Hematopoietic multipotent progenitor cell (in vitro differentiated cells): ENCODE results near the gene GLUL. TPM values are rescaled to one million over a fixed set of nuclear protein-coding genes. Genes with fewer than 3 reads are reported as not detected.
"Not testable (repeated sequence)": the region's sequence is repeated elsewhere in the genome, so short reads cannot be mapped to it uniquely, and the experiment has no call there.

ENCODE experiments used
- DNase-seq, 3 donors: peaks; one replicate each; pipeline ENCODE4 v3.0.0-alpha.2; 2011 to 2015; ENCODE audit warnings: low read depth in 2 of 3, low spot score in 2 of 3
- total RNA-seq: library from RNA; depleted of rRNA; stranded (reverse); fragments of >200 nt; gene quantifications from one replicate; pipeline ENCODE4 v1.2.3, GENCODE V29; 2012

The GLUL gene
- total RNA-seq, 1 donor = 759 TPM

GRCh38 chr1:182370532-182370931, 21.1 kb downstream of the GLUL start:
- no peak for DNase-seq

GRCh38 chr1:182368903-182369302, 22.7 kb downstream of the GLUL start:
- no peak for DNase-seq

- DNase-seq = no peak
These were observed 23.2 kb downstream of the GLUL start for GRCh38 chr1:182368358-182368757.

- no peak for DNase-seq
These were observed 23.7 kb downstream of the GLUL start for GRCh38 chr1:182367926-182368325.

- no peak for DNase-seq
These were observed 25.0 kb downstream of the GLUL start for GRCh38 chr1:182366596-182366995.

- DNase-seq = no peak
These were observed 31.9 kb downstream of the GLUL start for GRCh38 chr1:182359645-182360044.

- no peak for DNase-seq
These were observed 33.7 kb downstream of the GLUL start for GRCh38 chr1:182357913-182358312.

GRCh38 chr1:182357171-182357570, 34.4 kb downstream of the GLUL start:
- DNase-seq = no peak

GRCh38 chr1:182355723-182356098, 35.9 kb downstream of the GLUL start:
- DNase-seq = no peak

- no peak for DNase-seq
These were observed 39.7 kb downstream of the GLUL start for GRCh38 chr1:182351790-182352364.

- no peak for DNase-seq
These were observed 40.8 kb downstream of the GLUL start for GRCh38 chr1:182350839-182351238.

GRCh38 chr1:182348961-182349747, 42.4 kb downstream of the GLUL start:
- DNase-seq = no peak

GRCh38 chr1:182347019-182347418, 44.6 kb downstream of the GLUL start:
- no peak for DNase-seq

- DNase-seq = no peak
These were observed 51.1 kb downstream of the GLUL start for GRCh38 chr1:182340233-182341058.

- no peak for DNase-seq
These were observed 51.9 kb downstream of the GLUL start for GRCh38 chr1:182339684-182340083.

- no peak for DNase-seq
These were observed 52.7 kb downstream of the GLUL start for GRCh38 chr1:182338806-182339370.

GRCh38 chr1:182337736-182338571, 53.6 kb downstream of the GLUL start:
- DNase-seq = no peak

GRCh38 chr1:182335771-182336566, 55.6 kb downstream of the GLUL start:
- no peak for DNase-seq

- not testable (repeated sequence) for DNase-seq
These were observed 58.5 kb downstream of the GLUL start for GRCh38 chr1:182333071-182333571.
